Muscle of leg (tissue), 16 donors: ENCODE data around the gene APOBR. TPM values are rescaled to one million over a fixed set of nuclear protein-coding genes. Genes with fewer than 3 reads are reported as not detected.
A peak's percentile ranks its signal among the peaks of the same experiment; 100 is the strongest.
"Not testable (repeated sequence)": the region's sequence is repeated elsewhere in the genome, so short reads cannot be mapped to it uniquely, and the experiment has no call there.

Experiments used
- DNase-seq: peaks from one replicate; pipeline ENCODE4 v3.0.0; 2013
- H3K27ac ChIP-seq: one replicate; pipeline ENCODE4 v1.5.1; 2013; ENCODE audit warnings: mild to moderate bottlenecking, low read length, control low read depth
- H3K27me3 ChIP-seq: one replicate; pipeline ENCODE4 v1.6.1; 2013; ENCODE audit warnings: low read length; ENCODE audit not compliant: control insufficient read depth, insufficient read depth
- H3K36me3 ChIP-seq: one replicate; pipeline ENCODE4 v1.6.1; 2013; ENCODE audit warnings: low read length; ENCODE audit not compliant: control insufficient read depth, insufficient read depth
- H3K4me1 ChIP-seq: one replicate; pipeline ENCODE4 v1.6.1; 2013; ENCODE audit warnings: low read length; ENCODE audit not compliant: control insufficient read depth, insufficient read depth
- H3K4me3 ChIP-seq: one replicate; pipeline ENCODE4 v1.5.1; 2013; ENCODE audit warnings: low read length, control low read depth
- H3K9me3 ChIP-seq: replicated peaks from 2 replicates; pipeline ENCODE4 v1.6.1; 2013; ENCODE audit warnings: low read depth, low read length; ENCODE audit not compliant: control insufficient read depth
- WGBS: methylation state at CpG from one replicate; pipeline ENCODE4 v1.1.5; 2013; ENCODE audit warnings: missing lambda C conversion rate; ENCODE audit not compliant: insufficient coverage; 5-methylcytosine and 5-hydroxymethylcytosine counted together
- long read RNA-seq, 11 donors: transcript quantifications; one replicate each; lab custom pipeline, GENCODE V29; 2026
- polyA plus RNA-seq, 8 donors: library from polyadenylated mRNA; unstranded; fragments of 120-200 nt; gene quantifications; one replicate each; pipeline versions ENCODE4 v1.2.1 to v1.2.3, GENCODE V29; 2013; ENCODE audit warnings: inconsistent platforms in 1 of 8, low replicate concordance in 1 of 8; ENCODE audit not compliant: insufficient read length in 8 of 8, insufficient read depth in 1 of 8
- total RNA-seq: library from RNA; stranded (reverse); fragments of 120-200 nt; gene quantifications from one replicate; pipeline ENCODE4 v1.2.4, GENCODE V29; 2013

Gene APOBR
- total RNA-seq (0.18 TPM), polyA plus RNA-seq (1 to 10 TPM in 5 of 8 donors, under 1 TPM in 3; 0.77 to 1.5 (median 1.1) TPM)
- long read RNA-seq, donor 1 = 0 reads
- long read RNA-seq, donor 2 = 0 reads
- long read RNA-seq, donor 3 = 0 reads
- long read RNA-seq, donor 4 = 0 reads
- long read RNA-seq, donor 5 = 0 reads
- long read RNA-seq, donor 6 = 0 reads
- long read RNA-seq, donor 7 = 0 reads
- long read RNA-seq, donor 8 = 0 reads
- long read RNA-seq, donor 9 = 0 reads
- long read RNA-seq, donor 10 = 0 reads
- long read RNA-seq, donor 11 = 0 reads

- H3K27ac ChIP-seq = peak within 1 kb of the TSS; percentile 51
- no peaks in the 10 kb centered on the region for H3K27me3 ChIP-seq
- 50% methylated on average over 6 of the region's 12 CpGs for WGBS
- H3K4me3 ChIP-seq = peak within 1 kb of the TSS; percentile 5
- peak; percentile 66 for DNase-seq
- H3K4me1 ChIP-seq = peaks cover 3% of the 10 kb centered on the region
- no peaks in the 10 kb centered on the region for H3K9me3 ChIP-seq
- peaks cover under 1% of the 10 kb centered on the region for H3K36me3 ChIP-seq
Measured at GRCh38 chr16:28494121-28494851, at the start of gene APOBR. Gene APOBR, plus strand, starts transcription at chr16:28494643. Its CDS starts 39 bp downstream, at chr16:28494682.

- not testable (repeated sequence) for DNase-seq, H3K4me1 ChIP-seq, H3K27me3 ChIP-seq, H3K9me3 ChIP-seq, H3K27ac ChIP-seq, H3K4me3 ChIP-seq, H3K36me3 ChIP-seq
- WGBS = no CpG with 5 or more reads among the region's 4 CpGs
Measured at GRCh38 chr16:28446388-28446787, 48.1 kb upstream of the APOBR start.

- not testable (repeated sequence) for H3K4me3 ChIP-seq, H3K27ac ChIP-seq, H3K9me3 ChIP-seq, H3K27me3 ChIP-seq, DNase-seq, H3K4me1 ChIP-seq, H3K36me3 ChIP-seq
- no CpG with 5 or more reads among the region's 6 CpGs for WGBS
Measured at GRCh38 chr16:28447081-28447480, 47.4 kb upstream of the APOBR start.

- no peak for DNase-seq
- H3K36me3 ChIP-seq = peaks cover 26% of the 10 kb centered on the region
- WGBS = no CpG with 5 or more reads among the region's 8 CpGs
- H3K27me3 ChIP-seq = no peaks in the 10 kb centered on the region
- no peaks in the 10 kb centered on the region for H3K9me3 ChIP-seq
- H3K27ac ChIP-seq = no peak overlapping the region
- H3K4me1 ChIP-seq = no peaks in the 10 kb centered on the region
- H3K4me3 ChIP-seq = no peak overlapping the region
Measured at GRCh38 chr16:28473714-28474265, 20.7 kb upstream of the APOBR start.

- WGBS = no CpG with 5 or more reads among the region's 2 CpGs
- H3K36me3 ChIP-seq = peaks cover 31% of the 10 kb centered on the region
Measured at GRCh38 chr16:28475221-28475620, 19.2 kb upstream of the APOBR start.

GRCh38 chr16:28477311-28477920 is 17.0 kb upstream of the APOBR start:
- H3K36me3 ChIP-seq = peaks cover 50% of the 10 kb centered on the region
- 89% methylated on average over 13 of the region's 14 CpGs for WGBS
- no peaks in the 10 kb centered on the region for H3K9me3 ChIP-seq
- no peak overlapping the region for H3K27ac ChIP-seq
- H3K27me3 ChIP-seq = no peaks in the 10 kb centered on the region
- DNase-seq = no peak
- no peaks in the 10 kb centered on the region for H3K4me1 ChIP-seq
- H3K4me3 ChIP-seq = no peak overlapping the region

More at GRCh38 chr16:28475221-28475620, 19.2 kb upstream of the APOBR start:
- H3K9me3 ChIP-seq = no peaks in the 10 kb centered on the region
- no peak for DNase-seq
- H3K4me1 ChIP-seq = no peaks in the 10 kb centered on the region
- H3K4me3 ChIP-seq = no peak overlapping the region
- no peak overlapping the region for H3K27ac ChIP-seq
- no peaks in the 10 kb centered on the region for H3K27me3 ChIP-seq

DNA sequence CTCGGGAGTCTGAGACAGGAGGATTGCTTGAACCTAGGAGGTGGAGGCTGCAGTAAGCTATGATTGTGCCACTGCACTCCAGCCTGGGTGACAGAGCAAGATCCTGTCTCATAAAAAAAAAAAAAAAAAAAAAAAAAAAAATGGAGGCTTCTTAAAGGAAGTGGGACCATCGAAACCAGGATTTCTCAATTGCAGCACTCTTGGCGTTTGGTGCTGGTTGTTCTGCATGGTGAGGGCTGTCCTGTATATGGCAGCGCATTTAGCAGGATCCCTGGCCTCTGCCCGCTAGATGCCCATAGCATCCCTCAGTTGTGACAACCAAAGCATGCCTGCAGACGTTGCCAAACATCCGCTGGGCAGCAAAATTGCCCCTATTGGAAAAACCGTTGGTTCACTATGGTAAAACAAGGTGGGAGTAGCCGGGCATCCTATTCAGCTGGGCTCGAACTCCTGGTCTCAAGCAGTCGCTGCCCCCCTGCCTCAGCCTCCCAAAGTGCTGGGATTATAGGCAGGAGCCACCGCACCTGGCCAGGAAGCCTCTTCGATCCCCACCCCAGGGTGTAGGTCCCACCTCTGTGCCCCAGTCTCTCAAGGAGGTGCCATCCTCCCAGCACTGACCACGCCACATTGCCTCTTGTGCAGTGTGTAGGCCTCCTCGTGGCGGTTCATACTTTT is 15.8 kb upstream of the APOBR start:
- no peaks in the 10 kb centered on the region for H3K27me3 ChIP-seq
- DNase-seq = no peak
- 95% methylated on average over 12 of the region's 16 CpGs for WGBS
- H3K27ac ChIP-seq = no peak overlapping the region
- H3K36me3 ChIP-seq = peaks cover 56% of the 10 kb centered on the region
- H3K4me3 ChIP-seq = no peak overlapping the region
- no peaks in the 10 kb centered on the region for H3K4me1 ChIP-seq
- no peaks in the 10 kb centered on the region for H3K9me3 ChIP-seq

- Histone ChIP-seq H3K4me1 (no peaks in the 10 kb centered on the region), H3K27me3 (no peaks in the 10 kb centered on the region), H3K27ac (no peak overlapping the region), H3K4me3 (no peak overlapping the region), H3K36me3 (peaks cover 56% of the 10 kb centered on the region), H3K9me3 (no peaks in the 10 kb centered on the region)
- WGBS = 90% methylated on average over 10 of the region's 13 CpGs
- DNase-seq = no peak
Measured at GRCh38 chr16:28482026-28482425, 12.4 kb upstream of the APOBR start.

GRCh38 chr16:28483361-28483760 is 11.1 kb upstream of the APOBR start:
- 89% methylated on average over 3 of the region's 5 CpGs for WGBS

More at GRCh38 chr16:28483361-28483760, 11.1 kb upstream of the APOBR start:
- not testable (repeated sequence) for H3K4me1 ChIP-seq, H3K27ac ChIP-seq, H3K27me3 ChIP-seq, DNase-seq, H3K4me3 ChIP-seq, H3K9me3 ChIP-seq
- H3K36me3 ChIP-seq = peaks cover 57% of the 10 kb centered on the region
